Right ventricle myocardium inferior (tissue), 1 donor: ENCODE data around the gene NUP214. TPM values are rescaled to one million over a fixed set of nuclear protein-coding genes. Genes with fewer than 3 reads are reported as not detected.
"Not testable (repeated sequence)": the region's sequence is repeated elsewhere in the genome, so short reads cannot be mapped to it uniquely, and the experiment has no call there.

ENCODE experiments used
- ATAC-seq: fragments of 200-7000 bp; cut with Tn5 transposase; one replicate; pipeline ENCODE4 v1.9.1; 2020; ENCODE audit warnings: mild to moderate bottlenecking, moderate library complexity
- DNase-seq: peaks from one replicate; pipeline ENCODE4 v3.0.0; 2021; ENCODE audit errors: missing footprints
- intact Hi-C: fragments of 100-400 bp; cut with DNase I; formaldehyde crosslinking; loops from one replicate; pipeline ENCODE4 v1.11.0; 2022
- total RNA-seq: library from RNA; stranded (reverse); fragmentation: NEBNext Ultra II Directional; extraction: Animal tissue kit (Norgen Biotek cat#: 25700); gene quantifications from one replicate; pipeline ENCODE4 v1.2.1, GENCODE V29; 2021
- donor health status: DM: no; HTN: yes; CAD: no; lungs with severe emphysema.

NUP214 gene
- total RNA-seq, 1 donor from 2014 or later: 20.8 TPM

DNA sequence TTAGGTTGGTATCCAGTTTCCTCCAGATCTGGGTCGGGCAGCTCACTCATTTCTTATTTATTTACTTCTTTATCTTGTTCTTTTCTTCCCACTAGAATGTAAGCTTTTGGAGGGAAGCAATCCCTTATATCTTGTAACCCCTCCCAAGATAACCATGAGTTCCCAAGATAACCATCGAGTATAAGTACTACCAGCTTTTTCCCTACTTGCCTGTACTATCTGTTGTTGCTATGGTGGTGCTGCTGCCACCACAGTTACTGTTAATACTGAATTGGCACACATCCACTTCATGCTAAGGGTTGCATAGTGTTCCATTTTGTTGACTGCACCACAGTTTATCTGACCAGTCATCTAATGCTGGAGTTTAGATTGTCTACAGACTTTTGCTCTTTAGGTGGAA, 19.9 kb downstream of the NUP214 start:
- intact Hi-C loops: no loop called here
- ATAC-seq (no peak), DNase-seq (no peak)

GRCh38 chr9:131146186-131146585, 20.8 kb downstream of the NUP214 start:
- ATAC-seq: no peak
- intact Hi-C loops: no loop called here

DNA sequence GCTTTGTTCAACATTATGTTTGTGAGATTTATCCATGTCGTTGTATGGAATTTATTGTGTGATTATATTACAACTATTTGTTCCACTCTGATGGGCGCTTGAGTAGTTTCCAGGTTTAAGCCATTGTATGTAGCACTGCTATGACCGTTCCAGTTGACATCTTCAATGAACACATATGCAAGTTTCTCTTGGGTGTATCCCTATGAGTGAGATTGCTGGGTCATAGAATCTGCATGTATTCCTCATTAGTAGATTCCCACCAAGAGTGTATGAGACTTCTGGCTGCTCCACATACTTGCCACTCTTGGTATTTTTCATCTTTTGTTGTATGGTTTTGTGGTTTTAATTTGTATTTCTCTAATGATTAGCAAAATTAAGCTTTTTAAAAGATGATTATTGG, 22.9 kb downstream of the NUP214 start:
- ATAC-seq: no peak
- intact Hi-C loops: no loop called here

More at GRCh38 chr9:131146186-131146585, 20.8 kb downstream of the NUP214 start:
- DNase-seq: no peak

GRCh38 chr9:131148966-131149687, 23.7 kb downstream of the NUP214 start:
- DNase-seq (no peak), ATAC-seq (no peak)
- intact Hi-C loops: no loop called here

More for the DNA sequence above, 22.9 kb downstream of the NUP214 start:
- DNase-seq: no peak

DNA sequence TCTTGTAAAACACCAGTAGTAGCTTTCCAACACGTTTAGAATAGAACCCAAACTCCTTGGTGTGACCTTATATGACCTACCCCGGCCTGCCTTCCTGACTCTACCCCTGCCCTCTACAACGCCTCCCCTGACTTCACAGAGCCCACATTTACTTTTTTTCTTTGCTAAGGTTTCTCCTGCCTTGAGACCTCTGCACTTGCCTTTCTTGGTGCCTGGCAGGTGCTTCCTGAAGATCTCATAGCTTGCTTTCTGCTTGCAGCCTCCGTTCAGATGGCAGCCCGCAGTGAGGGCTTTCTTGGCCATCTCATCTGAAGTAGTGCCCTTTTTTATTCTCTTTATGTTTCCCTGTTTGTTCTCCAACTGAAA, 24.3 kb downstream of the NUP214 start:
- no peak for ATAC-seq
- intact Hi-C loops: no loop called here
- DNase-seq: no peak

- DNase-seq: no peak
- intact Hi-C loops: no loop called here
- ATAC-seq: no peak
Measured at GRCh38 chr9:131153595-131153994, 28.2 kb downstream of the NUP214 start.

DNA sequence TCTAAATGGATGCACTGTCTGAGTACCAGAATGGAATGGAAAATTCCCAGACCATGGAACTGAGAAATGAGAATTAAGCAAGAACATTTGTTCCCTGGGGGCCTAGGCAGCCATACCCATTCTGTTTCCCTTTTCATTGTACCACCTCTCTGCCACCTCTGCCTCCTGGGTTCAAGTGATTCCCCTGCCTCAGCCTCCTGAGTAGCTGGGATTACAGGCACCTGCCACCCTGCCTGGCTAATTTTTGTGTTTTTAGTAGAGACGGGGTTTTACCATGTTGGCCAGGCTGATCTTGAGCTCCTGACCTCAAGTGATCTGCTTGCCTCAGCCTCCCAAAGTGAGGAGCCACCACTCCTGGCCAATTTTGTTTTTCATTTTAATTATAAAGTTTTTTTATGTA, 33.3 kb downstream of the NUP214 start:
- ATAC-seq, DNase-seq: not testable (repeated sequence)

DNA sequence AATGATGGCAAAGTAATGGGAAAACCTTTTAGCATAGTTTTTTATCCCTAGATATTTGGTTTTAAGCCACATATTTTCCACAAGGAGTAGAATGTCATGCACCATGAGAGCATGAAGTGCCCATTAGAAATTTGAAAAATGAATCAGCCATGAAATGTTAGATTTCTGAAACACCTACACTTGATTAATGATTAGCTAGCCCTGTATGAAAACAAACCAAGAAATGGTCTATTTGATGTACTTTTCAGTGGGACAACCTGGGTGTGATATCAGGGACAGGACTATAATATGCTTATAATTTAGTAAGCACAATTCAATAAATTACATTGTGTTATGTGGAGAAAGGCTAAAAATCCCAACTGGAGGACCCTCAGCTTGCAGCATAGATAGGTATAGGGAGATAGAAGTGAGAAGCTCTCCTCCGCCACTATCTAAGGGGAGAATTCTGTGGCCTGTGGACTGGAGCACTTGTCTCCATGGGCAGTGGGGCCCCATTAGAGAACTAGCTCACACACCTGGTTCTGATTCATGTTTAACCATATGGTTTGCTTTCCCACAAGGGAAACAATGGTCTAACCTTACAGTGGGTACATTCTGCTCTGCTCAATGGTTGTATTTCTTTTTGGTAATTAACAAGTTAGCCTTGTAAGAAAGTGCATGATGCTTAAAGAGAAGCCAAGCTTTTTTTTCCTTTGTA, 35.2 kb downstream of the NUP214 start:
- ATAC-seq: no peak
- DNase-seq: no peak
- intact Hi-C loops: no loop called here

More for the DNA sequence above, 33.3 kb downstream of the NUP214 start:
- intact Hi-C loops: not testable (repeated sequence)

DNA sequence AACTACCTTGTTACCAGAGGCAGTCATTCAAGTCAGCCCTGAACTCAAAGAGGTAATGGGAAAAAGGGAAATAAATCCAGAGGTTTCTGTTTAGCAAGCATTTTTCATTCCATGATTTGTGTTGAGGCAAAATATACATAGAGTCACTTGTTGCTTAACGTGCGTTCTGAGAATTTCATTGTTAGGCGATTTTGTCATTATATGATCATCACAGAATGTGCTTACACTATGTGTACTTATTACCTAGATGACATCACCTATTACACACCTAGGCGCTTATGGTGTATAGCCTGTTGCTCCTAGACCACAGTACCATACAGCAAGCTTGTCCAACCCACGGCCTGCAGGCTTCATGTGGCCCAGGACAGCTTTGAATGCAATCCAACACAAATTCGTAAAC, 36.2 kb downstream of the NUP214 start:
- intact Hi-C loops: no loop called here
- ATAC-seq (no peak), DNase-seq (no peak)

DNA sequence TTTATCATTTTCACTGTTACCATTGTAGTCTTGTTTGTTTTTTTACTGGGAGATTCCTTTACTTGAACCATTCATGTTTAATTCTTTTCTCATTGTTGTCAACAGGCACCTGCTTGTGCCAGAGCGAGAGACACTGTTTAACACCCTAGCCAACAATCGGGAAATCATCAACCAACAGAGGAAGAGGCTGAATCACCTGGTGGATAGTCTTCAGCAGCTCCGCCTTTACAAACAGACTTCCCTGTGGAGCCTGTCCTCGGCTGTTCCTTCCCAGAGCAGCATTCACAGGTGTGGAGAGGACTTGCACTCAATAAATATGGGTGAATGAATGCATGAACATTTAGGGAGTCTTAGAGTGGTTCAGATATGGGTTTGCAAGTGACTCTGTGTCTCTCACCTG, 37.5 kb downstream of the NUP214 start:
- intact Hi-C loops: no loop called here
- DNase-seq (no peak), ATAC-seq (no peak)

- intact Hi-C loops: loop anchor here (5.0 kb wide), 1 partner anchor 33 kb away; no protein-coding TSS in a partner anchor
- ATAC-seq: no peak
- no peak for DNase-seq
Measured at GRCh38 chr9:131165523-131165922, 40.1 kb downstream of the NUP214 start.

DNA sequence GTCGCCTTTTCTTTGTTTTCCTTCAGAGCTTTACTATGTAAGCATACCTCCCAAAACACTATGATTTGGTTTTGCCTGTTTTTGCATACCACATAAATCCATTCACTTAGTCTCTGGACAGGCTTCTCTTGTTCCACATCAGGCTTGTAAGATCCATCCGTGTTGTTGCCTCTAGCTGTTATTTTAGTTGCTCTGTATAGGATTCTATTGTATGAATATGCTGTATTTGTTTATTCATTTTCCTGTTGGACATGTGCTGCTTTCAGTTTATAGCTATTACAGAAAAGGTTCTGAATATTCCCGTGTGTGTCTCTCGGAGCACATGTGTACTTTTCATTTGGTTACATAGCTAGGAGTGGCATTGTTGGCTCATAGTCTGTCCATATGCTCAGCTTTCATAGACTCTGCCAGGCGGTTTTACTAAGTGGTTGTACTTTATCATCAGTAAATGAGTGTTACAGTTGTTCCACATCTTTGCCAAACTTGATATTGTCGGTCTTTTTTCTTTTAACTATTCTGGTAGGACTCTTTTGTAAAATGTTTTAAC, 41.8 kb downstream of the NUP214 start:
- no peak for ATAC-seq
- intact Hi-C loops: loop anchor here (5.0 kb wide), 1 partner anchor 35 kb away; no protein-coding TSS in a partner anchor

DNA sequence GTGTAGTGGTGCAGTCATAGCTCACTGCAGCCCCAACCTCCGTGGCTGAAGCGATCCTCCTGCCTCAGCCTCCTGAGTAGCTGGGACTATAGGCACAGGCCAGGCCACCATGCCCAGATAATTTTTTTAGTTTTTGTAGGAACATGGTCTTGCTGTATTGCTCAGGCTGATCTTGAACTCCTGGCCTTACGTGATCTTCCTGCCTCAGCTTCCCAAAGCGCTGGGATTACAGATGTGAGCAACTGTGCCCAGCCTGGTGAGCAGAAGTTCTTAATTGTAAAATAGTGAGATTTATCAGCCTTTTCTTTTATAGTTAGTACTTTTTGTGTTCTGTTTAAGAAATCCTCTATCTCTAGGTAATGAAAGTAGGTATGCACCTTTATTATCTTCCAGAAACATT, 42.5 kb downstream of the NUP214 start:
- DNase-seq (no peak), ATAC-seq (no peak)
- intact Hi-C loops: loop anchor here (5.0 kb wide), 1 partner anchor 36 kb away; no protein-coding TSS in a partner anchor

More for the DNA sequence above, 41.8 kb downstream of the NUP214 start:
- DNase-seq: no peak

DNA sequence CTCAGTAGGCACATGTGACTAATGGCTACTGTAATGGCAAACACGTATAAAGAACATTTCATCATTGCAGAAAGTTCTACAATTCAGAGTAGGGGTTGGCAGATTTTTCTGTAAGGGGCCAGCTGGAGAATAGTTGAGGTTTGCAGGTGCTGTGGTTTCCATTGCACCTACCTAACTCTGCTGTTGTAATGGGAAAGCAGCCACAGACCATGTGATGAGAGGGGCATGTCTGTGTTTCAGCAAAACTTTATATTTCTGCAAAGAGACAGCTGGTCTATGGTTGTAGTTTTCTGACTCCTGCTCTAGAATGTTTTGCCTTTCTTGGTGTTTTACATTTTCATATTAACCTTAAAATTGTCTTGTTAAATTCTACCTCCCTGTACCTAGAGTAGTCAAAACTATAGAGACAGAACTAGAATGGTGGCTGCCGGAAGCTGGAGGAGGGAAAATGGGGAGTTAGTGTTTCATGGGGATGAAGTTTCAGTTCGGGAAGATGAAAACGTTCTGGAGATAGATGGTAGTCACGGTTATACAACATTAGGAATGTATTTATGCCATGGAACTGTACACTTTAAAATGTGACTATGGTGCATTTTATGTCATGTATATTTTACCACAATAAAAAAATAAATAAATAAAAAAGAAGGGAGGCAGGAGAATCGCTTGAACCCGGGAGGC, 44.3 kb downstream of the NUP214 start:
- intact Hi-C loops: loop anchor here (5.0 kb wide), 1 partner anchor 37 kb away; no protein-coding TSS in a partner anchor
- ATAC-seq (no peak), DNase-seq (no peak)

DNA sequence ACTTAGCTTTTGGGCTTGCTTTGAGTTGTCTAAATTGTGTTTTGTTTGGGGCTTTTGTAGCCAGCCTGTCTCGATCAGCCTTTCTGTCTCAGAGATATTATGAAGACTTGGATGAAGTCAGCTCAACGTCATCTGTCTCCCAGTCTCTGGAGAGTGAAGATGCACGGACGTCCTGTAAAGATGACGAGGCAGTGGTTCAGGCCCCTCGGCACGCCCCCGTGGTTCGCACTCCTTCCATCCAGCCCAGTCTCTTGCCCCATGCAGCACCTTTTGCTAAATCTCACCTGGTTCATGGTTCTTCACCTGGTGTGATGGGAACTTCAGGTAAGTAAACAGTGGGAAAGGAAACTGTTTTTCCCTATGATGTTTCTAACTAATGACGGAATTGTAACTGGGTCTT, 48.6 kb downstream of the NUP214 start:
- intact Hi-C loops: no loop called here
- DNase-seq (no peak), ATAC-seq (no peak)

DNA sequence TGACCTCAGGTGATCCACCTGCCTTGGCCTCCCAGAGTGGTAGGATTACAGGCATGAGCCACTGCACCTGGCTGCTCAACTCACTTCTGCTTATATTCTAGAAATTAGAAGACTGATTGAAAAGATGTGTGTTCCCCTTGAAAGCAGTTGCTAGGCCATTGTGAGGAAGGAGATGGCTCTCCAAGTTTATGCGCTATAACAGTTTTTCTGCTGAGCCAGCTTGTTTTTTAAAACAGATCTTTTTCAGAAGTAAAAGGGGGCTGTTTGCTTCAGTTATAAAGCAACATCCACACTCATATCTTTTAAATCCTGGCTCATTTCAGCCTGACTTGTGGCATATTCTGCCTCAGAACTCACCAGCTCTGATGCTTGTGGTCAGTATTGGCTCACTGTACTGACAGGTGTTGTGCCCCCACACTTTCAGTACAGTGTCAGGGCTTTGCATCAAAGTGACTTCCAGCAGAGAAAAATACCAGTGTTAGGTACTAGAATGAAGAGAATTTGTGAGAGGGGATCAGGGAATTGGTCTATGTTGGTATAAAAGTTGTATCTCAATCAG, 49.4 kb downstream of the NUP214 start:
- DNase-seq (no peak), ATAC-seq (no peak)
- intact Hi-C loops: no loop called here

GRCh38 chr9:131177898-131178297, 52.5 kb downstream of the NUP214 start:
- intact Hi-C loops: loop anchor here (1.0 to 2.0 kb wide), 2 partner anchors 97 to 158 kb away; no protein-coding TSS in a partner anchor
- no peak for DNase-seq
- ATAC-seq: no peak

- intact Hi-C loops: loop anchor here (1.0 to 2.0 kb wide), 2 partner anchors 96 to 158 kb away; no protein-coding TSS in a partner anchor
Measured at GRCh38 chr9:131178382-131178781, 53.0 kb downstream of the NUP214 start.

DNA sequence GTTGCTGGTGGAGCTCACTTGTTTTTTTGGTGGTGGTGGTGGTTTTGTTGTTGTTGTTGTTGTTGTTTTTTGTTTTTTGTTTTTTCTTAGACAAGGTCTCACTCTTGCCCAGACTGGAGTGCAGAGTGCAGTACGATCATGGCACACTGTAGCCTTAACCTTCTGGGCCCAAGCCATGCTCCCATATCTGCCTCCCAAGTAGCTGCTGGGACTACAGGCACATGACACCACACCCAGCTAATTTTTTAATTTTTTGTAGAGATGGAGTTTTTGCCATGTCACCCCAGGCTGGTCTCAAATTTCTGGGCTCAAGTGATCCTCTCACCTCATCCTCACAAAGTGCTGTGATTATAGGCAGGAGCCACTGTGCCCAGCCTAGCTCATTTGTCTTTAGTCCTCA, 53.5 kb downstream of the NUP214 start:
- no peak for DNase-seq
- peak; percentile 24 for ATAC-seq
- intact Hi-C loops: loop anchor here (1.0 to 2.0 kb wide), 2 partner anchors 96 to 157 kb away; no protein-coding TSS in a partner anchor

More at GRCh38 chr9:131178382-131178781, 53.0 kb downstream of the NUP214 start:
- peak; percentile 81 for DNase-seq
- ATAC-seq: peak; percentile 95
